ENCODE data around the gene CENPF.
"Not testable (repeated sequence)": the region's sequence is repeated elsewhere in the genome, so short reads cannot be mapped to it uniquely, and the experiment has no call there.

The CENPF gene

DNA sequence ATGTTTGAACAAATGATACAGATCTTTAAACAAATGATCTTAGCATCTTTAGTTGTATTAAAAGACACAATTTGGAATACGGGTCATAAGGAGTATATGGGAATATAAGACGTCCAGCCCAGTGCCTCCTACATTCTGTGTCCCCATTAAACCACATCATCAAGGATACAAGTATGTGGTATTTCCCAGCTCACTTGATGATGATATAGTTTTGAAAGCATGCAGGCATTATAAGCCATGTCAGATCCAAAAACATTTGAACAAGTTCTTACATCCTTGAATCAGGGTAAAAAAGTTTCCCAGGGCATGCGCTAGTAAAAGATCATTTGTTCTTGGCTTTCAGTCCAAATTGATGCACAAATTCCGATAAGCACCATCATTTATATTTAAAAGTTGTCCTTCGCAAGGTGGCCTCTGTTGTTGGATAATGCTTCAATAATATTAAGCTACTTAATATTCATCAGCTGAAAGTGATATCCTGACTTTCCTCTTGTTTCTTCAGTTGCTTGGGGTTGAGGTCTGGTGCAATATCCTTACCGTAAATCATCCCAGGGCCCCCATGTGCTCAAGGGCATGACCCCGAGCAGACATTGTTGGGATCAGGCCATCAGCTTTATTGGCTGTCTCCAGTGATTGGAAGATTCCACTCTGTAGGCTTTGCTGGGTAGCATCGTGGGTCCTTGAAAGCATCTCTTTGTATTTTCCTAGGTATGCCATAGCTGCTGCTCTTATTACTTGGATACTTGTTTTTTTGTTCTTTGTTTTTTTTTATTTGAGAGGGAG, 61.8 kb downstream of the CENPF start:
- no peak for DNase-seq

DNA sequence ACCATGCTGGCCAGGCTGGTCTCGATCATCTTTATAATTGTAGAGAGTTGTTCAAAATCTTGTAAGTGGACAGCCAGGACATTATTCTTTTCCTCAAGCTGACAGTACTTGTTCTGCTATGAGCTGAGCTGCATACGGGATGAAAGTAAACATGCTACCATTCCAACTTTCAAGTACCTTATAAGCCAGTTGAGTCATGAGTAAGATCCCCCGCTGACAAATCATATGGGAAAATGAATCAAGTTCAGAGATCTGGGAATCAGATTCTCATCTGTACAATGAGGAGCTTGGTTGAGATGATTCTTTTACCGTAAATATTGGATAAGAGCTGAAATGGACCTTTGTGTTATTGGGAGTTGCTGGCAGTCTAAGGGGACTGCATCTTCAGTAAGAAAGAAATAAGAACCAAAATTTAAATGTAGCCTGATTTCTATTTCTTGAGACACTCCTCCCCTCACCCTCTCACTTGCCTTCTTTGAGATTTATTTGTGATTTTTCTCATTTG, 62.7 kb downstream of the CENPF start:
- no peak for DNase-seq

DNA sequence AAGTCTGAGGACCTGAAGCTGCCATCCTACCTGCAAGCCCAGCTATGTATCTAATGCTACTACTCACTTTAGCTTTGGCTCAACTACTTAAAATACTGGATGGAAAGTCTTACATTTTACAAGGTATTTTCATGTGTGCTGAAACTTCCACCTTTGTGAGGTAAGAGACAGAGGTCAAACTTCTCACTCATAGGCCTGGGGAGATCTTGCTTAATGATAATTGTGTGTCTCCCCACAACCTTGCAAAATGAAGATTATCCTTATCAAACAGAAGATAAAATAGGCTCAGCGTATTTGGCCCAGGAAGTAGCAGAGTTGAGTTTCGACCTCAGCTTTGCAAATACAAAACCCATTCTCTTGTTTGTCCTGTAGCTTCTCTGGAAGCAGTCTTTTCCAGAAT, 63.7 kb downstream of the CENPF start:
- no peak for DNase-seq

DNA sequence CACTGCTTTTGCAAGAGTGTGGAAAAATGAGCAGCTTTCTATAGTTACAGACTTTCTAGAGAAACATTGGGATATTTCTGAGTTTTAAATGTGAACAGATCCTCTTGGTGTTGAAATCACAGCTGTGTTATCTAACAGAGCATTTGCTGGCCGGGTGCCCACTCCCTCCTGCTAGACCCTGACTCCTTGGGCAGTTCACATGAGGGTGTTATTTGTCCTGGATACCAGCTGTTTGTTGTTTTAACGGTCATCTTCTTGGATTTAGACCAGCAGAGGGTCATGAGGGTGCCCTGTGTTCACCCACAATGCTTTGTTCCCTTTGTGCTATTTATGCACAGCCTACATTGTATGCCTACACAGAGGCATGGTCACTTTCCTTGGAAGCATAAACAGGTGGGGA, 67.1 kb downstream of the CENPF start:
- DNase-seq, result no peak

DNA sequence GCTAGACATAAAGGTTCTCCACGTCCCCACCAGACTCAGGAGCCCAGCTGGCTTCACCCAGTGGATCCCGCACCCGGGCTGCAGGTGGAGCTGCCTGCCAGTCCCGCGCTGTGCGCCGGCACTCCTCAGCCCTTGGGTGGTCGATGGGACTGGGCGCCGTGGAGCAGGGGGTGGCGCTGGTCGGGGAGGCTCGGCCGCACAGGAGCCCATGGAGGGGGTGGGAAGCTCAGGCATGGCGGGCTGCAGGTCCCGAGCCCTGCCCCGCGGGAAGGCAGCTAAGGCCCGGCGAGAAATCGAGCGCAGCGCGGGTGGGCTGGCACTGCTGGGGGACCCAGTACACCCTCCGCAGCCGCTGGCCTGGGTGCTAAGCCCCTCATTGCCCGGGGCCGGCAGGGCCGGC, 70.0 kb downstream of the CENPF start:
- not testable (repeated sequence) for DNase-seq

DNA sequence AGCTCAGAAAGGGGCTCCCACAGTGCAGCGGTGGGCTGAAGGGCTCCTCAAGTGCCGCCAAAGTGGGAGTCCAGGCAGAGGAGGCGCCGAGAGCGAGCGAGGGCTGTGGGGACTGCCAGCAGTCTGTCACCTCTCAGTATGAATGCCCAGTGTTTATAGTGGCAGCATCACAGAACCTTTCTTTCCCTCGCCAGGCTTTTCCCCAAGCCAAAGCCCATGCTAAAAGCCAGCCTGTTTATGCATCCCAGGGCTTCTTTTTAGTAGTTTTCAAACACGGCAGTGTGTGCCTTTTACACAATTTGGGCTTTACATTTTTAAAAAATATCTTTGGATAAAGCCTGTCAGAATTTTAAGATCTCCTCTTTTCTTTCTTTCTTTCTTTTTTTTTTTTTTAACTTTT, 70.6 kb downstream of the CENPF start:
- DNase-seq, result no peak

DNA sequence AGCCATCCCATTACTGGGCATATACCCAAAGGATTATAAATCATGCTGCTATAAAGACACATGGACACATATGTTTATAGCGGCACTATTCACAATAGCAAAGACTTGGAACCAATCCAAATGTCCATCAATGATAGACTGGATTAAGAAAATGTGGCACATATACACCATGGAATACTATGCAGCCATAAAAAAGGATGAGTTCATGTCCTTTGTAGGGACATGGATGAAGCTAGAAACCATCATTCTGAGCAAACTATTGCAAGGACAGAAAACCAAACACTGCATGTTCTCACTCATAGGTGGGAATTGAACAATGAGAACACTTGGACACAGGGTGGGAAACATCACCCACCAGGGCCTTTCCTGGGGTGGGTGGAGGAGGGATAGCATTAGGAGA, 72.5 kb downstream of the CENPF start:
- not testable (repeated sequence) for DNase-seq

DNA sequence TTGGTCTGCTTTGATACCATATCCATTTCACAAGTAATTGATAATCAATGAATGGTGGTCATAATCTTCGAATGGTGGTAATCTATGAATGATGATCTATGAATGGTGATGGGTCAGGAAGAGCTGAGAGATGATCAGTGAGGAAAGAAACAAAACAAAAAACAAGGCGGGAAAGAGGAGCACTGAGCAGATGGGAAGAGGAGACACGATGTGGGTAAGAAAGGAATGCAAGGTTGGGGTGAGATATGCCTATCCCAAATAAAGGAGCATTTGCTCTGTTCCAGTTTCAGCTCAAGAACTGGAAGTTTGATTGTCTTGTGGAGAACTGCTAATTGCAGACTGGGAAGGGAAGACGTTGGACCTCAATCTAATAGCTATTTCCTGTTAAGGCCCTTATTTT, 73.8 kb downstream of the CENPF start:
- no peak for DNase-seq

DNA sequence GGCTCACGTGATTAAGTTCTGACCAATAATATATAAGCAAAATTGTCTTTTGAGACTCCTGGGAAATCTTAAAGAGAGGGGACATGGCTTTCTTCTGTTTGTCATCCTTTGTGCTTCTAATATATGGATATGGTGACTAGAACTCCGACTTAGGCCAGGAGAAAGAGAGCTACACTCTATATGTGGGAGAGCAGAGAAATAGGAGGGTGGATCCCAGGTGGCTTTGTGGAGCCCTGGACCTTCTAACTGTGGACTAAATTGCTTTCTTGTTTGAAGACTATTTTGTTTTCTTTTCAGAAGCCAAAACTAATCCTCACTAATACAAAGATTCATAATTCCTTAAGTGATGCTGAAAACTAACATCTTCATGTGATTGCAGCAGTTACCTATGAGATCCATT, 75.0 kb downstream of the CENPF start:
- DNase-seq, result no peak

DNA sequence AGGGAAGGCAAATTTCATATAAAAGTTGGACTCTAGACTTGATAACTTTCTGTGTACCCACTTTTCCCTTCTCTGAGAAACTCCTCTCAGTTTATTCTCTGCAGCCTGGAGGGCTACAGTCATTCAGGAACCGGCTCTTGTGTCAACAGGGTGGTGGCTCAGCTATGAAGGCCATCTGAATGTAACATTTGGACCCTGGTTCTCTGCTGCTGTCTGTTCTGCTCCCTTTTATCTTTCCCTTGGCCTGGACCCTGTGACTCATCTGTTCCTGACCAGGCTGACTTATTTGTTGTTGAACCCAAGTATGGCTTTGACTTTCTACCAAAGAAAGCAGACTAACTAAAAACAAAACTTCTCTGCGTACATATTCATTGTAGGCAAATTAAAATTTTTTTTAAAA, 75.4 kb downstream of the CENPF start:
- no peak for DNase-seq

DNA sequence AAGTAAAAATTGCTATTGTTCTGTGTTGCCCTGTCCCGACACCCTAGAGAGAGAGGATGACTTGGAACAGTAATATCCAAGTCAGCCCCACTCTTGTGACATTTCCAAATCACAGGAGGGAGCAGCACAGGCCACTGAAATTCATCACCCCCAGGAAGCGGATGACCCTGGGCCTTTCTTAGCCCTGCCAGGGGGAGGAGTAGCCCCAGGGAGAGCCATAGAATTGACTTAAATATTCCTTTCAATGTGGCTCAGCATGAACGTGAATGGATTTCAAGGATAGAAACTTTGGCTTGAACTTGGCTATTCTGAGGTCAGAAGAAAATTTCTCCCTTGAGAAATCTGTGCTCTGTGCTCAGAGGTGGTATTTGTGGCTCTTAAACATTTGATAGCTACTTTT, 80.6 kb downstream of the CENPF start:
- no peak for DNase-seq

DNA sequence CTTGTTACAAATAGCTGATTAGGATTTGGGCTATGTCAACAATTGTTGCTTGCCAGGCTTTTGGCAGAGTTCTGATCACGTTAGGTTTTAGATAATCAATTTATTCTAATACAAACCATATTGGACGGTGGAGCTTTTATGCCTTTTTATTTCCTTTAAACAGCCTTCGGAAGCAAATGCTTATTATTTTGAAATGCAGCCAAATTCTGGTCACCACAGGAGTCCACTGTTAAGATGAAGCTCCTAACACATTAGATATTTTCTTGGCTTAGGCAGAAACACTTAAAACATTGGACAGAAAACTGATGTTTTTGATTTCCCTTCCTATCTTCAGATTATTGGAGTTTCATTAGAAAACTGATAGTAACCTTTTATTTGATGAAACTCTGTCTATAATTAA, 82.9 kb downstream of the CENPF start:
- DNase-seq, result no peak

DNA sequence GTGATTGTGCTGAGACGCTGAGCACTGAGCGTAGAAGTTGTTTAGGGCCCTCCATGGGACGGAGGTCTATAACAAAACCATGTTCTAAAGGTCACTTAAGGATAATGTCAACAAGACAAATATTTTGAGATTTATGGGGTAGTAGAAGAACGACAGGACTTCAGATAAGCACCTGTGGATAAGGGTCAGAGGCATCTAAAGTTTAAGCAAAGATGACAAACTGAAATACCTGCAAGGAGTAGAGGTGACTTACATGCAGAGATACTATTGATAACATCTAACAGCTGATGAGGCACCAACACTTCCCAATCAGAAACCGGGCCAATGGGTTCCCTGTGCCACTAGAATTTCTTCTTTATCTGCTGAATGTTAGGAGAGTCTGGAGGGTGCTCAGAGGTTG, 83.5 kb downstream of the CENPF start:
- no peak for DNase-seq

DNA sequence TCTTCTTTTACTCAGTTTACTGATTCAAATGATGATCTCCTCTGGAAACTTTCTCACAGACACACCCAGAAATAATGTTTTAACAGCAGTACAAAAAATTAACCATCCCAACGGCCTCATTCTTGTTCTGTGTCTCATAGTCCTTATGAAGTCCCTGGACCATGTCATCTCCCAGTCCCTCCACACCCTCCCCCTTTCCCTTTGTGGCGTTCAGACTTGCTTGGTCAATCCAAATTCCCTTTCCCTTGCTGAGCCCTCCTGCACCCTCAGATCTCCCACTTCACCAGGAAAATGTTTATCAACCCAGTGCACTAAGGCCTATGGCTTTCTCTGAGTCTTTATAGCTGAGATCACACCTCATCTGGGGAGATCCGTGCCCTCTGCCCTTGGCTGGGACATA, 85.9 kb downstream of the CENPF start:
- no peak for DNase-seq

DNA sequence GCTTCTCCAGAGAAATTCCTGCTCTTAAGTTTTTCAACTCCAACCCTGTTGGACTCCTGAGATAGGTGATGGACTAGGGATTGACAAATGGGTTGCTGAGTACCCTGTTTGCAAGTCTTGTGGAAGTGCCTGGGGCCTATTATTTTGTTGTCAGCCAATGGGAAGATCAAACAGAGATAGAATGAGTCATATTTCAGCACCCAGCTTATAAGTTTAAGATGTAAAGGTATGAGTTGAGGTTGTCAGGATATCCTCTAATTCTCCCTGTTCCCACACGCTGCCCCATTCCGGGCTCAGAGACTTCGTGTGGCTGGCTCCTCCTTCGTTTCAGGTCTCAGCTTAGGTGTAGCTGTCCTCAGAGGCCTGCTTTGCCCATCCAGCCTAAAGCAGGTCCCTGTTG, 91.8 kb downstream of the CENPF start:
- no peak for DNase-seq

DNA sequence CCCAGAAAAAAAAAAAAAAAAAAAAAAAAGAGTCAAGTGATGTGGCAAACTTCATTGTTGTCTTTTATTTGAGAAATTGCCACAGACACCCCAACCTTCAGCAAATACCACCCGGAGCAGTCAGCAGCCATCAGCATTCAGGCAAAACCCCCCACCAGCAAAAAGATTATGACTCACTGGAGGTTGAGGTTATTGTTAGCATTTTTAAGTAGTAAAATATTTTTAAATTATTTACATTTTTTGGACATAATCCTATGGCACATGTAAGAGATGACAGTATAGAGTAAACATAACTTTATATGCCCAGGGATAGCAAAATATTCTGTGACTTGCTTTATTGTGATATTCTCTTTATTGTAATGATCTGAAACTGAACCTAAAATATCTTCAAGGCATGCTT, 95.6 kb downstream of the CENPF start:
- DNase-seq, result no peak

DNA sequence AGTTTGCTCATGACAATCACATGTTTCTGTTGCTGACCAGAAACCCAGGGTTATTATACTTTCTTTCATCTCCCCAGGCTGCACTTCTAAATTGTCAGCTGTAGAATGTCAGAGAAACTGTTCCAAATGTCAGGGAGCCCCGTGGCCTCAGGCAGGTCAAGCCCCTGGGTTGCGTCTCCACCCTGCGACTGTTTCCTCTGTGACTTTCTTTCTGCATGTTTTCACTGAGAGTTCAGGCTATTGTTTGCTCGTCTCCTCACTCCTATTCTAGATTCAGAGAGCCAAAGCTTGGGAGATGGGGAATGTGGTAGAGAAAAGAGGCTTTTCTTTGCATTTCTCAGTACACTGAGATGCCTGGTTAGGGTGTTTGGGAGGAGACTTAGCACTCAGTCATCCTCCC, 97.4 kb downstream of the CENPF start:
- DNase-seq, result no peak

DNA sequence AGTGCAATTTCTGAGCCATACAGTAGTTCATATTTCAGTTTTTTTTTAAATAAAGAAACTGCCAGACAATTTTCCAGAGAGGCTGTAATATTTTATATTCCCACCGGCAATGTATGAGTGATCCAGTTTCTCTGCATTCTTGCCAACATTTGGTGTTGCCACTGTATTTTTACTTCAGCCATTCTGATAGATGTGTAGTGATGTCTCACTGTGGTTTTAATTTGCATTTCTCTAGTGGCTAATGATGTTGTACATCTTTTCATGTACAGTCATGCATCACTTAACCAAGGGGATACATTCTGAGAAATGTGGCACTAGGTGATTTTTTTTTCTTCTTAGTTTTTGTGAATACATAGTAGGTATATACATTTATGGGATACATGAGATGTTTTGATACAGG, 99.6 kb downstream of the CENPF start:
- no peak for DNase-seq

DNA sequence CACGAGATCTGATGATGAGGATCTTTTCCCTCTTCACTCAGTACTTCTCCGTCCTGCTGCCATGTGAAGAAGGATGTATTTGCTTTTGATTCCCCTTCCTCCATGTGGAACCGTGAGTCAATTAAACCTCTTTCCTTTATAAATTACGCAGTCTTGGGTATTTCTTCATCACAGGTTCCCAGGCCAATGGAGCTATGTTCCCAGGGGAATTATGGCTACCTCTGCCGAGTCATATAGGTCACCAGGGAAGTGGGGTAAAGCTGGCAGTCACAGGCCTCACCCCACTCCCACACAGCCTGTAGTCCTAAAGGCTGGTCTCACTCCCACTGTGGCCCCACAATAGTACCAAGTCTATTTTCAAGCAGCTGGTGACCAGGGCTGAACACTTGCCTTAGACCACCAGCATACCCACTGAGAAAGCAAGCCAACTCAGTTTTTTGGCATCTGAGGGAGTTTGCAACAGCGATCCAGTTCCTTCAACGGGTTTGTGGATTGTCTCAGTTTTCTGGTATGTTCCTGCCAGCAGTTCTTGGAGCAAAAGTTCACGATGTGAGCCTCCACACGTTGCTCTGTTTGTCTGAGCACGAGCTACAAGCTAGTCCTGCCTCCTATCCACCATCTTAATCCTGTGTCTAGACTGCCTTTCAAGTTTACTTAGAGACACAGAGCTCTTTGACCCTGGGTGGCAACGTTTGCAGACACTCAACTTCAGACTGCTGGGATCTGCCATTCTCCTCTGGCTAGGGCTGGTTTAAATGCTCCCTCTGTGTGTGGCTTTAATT, 104.5 kb downstream of the CENPF start:
- DNase-seq, result no peak

DNA sequence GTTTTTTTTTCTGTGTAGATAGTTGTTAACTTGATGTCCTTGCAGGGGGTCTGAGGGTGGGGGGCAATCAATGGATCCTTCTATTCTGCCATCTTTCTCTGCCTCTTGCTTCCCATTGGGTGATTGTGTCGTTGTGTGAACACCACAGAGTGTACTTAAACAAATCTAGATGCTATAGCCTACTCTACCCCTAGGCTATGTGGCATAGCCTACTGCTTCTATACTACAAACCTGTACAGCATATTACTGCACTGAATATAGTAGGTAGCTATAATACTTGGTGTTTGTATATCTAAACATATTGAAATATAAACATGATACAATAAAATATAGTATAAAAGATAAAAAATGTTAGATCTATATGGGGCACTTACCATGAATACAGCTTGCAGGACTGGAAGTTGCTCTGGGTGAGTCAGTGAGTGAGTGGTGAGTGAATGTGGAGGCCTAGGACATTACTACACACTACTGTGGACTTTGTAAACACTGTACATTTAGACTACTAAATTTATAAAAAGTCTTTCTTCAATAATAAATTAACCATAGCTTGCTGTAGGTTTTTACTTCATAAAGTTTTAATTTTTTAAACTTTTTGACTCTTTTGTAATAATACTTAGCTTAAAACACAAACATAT, 105.4 kb downstream of the CENPF start:
- no peak for DNase-seq

DNA sequence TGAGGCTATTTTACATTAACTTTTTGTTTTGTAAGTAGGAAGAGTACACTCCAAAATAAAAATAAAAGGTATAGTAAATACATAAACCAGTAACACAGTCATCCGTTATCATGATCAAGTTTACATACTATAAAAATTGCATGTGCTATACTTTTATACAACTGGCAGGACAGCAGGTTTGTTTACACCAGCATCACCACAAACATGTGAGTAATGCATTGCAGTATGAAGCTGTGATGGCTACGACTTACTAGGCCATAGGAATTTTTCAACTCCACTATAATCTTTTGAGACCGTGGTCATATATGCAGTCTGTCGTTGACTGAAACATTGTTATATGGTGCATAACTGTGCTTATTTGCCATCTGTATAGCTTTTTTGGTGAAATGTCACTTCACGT, 106.2 kb downstream of the CENPF start:
- DNase-seq, result no peak

DNA sequence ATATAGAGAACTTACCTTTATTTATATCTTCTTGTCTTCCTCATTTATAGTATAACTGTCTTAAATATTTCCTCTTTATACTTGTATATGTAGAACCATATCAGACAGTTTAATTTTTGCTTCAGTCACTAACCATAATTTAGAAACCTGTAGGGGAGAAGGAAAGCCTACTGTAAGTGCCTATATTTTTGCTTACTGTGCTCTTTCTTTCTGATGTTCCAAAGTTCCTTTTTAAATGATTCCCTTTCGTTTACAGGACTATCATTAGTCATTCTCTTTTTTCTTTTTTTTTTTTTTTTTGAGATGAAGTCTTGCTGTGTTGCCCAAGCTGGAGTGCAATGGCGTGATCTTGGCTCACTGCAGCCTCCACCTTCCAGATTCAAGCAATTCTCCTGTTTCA, 109.7 kb downstream of the CENPF start:
- no peak for DNase-seq
